ENCODE results near the gene DRD1. TPM values are rescaled to one million over a fixed set of nuclear protein-coding genes. Genes with fewer than 3 reads are reported as not detected.
"Not testable (repeated sequence)": the region's sequence is repeated elsewhere in the genome, so short reads cannot be mapped to it uniquely, and the experiment has no call there.

The DRD1 gene
- total and polyA plus RNA-seq, 4 donors = 1.6 to 4.3 (median 2.3) TPM

DNA sequence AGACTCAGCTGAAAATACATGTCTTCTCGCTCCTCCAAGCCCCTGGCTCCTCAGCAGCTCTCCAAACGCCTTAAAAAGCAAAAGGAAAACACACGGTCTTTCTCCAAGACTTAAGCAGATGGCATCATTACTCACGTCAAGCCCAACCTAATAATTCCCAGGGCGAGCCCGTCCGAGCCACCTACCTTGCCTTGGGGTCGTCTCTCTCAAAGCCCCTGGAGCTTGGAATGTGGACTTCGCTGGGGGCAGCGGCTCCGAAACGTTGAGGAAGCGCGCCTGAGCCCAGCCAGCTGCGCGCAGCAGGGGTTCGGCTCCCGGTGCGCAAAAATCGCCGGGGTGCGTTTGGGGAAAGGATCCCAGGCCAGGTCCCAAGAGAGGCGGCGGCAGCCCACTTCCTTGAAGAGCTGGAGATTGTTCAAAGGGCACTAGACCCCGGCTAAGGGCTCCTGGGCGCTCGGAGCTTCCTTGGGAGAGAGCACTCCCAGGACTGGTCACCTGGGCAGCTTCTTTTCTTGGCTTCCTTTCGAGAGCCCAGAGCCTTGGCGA, 395 bp downstream of the DRD1 start:
- Histone ChIP-seq H3K27me3 (ENCODE audit: control insufficient read depth, insufficient read depth, low read length) (peaks cover 23% of the 10 kb centered on the region), H3K27ac (ENCODE audit: low read depth, low read length) (no peak overlapping the region), H3K4me1 (ENCODE audit: control insufficient read depth, insufficient read depth, low read length) (peaks cover 24% of the 10 kb centered on the region), H3K4me3 (ENCODE audit: low read depth, low read length) (peak overlapping the region; percentile 31), H3K36me3 (ENCODE audit: control insufficient read depth, insufficient read depth, low read length) (no peaks in the 10 kb centered on the region), H3K9me3 (ENCODE audit: control insufficient read depth, insufficient read depth, low read length) (no peaks in the 10 kb centered on the region)
- 8% methylated on average over 29 of the region's 29 CpGs for WGBS (ENCODE audit: insufficient coverage)
- peak in 1 of 6 donors; percentile 38 for DNase-seq (ENCODE audit: low read depth in 4 of 6, low spot score in 6 of 6)

GRCh38 chr5:175438234-175438857, 5.6 kb downstream of the DRD1 start:
- H3K4me3 ChIP-seq (ENCODE audit: low read depth, low read length) = no peak overlapping the region
- H3K27ac ChIP-seq (ENCODE audit: low read depth, low read length) = no peak overlapping the region
- H3K27me3 ChIP-seq (ENCODE audit: control insufficient read depth, insufficient read depth, low read length) = peaks cover 4% of the 10 kb centered on the region
- WGBS (ENCODE audit: insufficient coverage) = no CpG with 5 or more reads among the region's 3 CpGs
- no peaks in the 10 kb centered on the region for H3K36me3 ChIP-seq (ENCODE audit: control insufficient read depth, insufficient read depth, low read length)
- H3K4me1 ChIP-seq (ENCODE audit: control insufficient read depth, insufficient read depth, low read length) = peaks cover 6% of the 10 kb centered on the region
- no peak for DNase-seq (ENCODE audit: low read depth in 4 of 6, low spot score in 6 of 6)
- no peaks in the 10 kb centered on the region for H3K9me3 ChIP-seq (ENCODE audit: control insufficient read depth, insufficient read depth, low read length)

DNA sequence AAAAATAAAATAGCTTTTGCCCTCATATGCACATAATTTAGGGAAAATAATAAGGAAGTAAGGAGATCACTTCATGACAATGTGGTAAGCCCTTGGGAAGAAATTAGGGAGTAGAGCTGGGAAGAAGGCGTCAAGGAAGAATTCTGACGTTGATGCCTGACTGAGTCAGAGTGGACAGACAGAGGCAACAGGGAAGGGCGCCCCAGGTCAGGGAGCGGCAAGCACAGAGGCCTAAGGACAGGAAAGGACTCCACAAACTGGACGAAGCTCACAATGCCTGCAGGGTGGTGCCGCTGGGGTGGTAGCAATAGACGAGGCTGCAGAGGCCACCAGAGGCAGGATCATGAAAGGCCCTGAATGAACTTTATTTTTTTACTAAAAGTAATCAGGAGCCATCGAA, 7.6 kb downstream of the DRD1 start:
- H3K4me1 ChIP-seq (ENCODE audit: control insufficient read depth, insufficient read depth, low read length) = no peaks in the 10 kb centered on the region
- H3K36me3 ChIP-seq (ENCODE audit: control insufficient read depth, insufficient read depth, low read length) = no peaks in the 10 kb centered on the region
- WGBS (ENCODE audit: insufficient coverage) = 64% methylated on average over 7 of the region's 8 CpGs
- H3K4me3 ChIP-seq (ENCODE audit: low read depth, low read length) = no peak overlapping the region
- H3K27ac ChIP-seq (ENCODE audit: low read depth, low read length) = no peak overlapping the region
- DNase-seq (ENCODE audit: low read depth in 4 of 6, low spot score in 6 of 6) = no peak
- no peaks in the 10 kb centered on the region for H3K9me3 ChIP-seq (ENCODE audit: control insufficient read depth, insufficient read depth, low read length)
- H3K27me3 ChIP-seq (ENCODE audit: control insufficient read depth, insufficient read depth, low read length) = no peaks in the 10 kb centered on the region

GRCh38 chr5:175434800-175435199, 9.2 kb downstream of the DRD1 start:
- no peaks in the 10 kb centered on the region for H3K4me1 ChIP-seq (ENCODE audit: control insufficient read depth, insufficient read depth, low read length)
- no peak overlapping the region for H3K27ac ChIP-seq (ENCODE audit: low read depth, low read length)
- H3K27me3 ChIP-seq (ENCODE audit: control insufficient read depth, insufficient read depth, low read length) = no peaks in the 10 kb centered on the region
- no peaks in the 10 kb centered on the region for H3K36me3 ChIP-seq (ENCODE audit: control insufficient read depth, insufficient read depth, low read length)
- no peak for DNase-seq (ENCODE audit: low read depth in 4 of 6, low spot score in 6 of 6)
- no peak overlapping the region for H3K4me3 ChIP-seq (ENCODE audit: low read depth, low read length)
- no peaks in the 10 kb centered on the region for H3K9me3 ChIP-seq (ENCODE audit: control insufficient read depth, insufficient read depth, low read length)
- WGBS (ENCODE audit: insufficient coverage) = 81% methylated on average over 4 of the region's 6 CpGs

DNA sequence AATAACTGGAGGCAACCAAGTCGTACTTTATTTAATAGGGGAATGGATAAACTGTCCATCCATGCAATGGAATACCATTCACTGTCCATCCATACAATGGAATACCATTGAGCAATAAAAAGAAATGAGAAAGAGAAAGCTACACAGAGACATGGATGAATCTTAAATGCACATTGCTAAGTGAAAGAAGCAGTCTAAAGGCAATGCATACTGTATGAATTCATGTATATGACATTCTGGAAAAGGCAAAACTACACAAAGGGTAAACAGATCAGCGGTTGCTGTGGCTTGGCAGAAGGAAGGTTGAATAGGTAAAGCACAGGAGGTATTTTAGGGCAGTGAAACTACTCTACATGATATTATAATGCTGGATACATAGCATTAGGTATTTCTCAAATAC, 16.2 kb downstream of the DRD1 start:
- H3K27ac ChIP-seq (ENCODE audit: low read depth, low read length) = no peak overlapping the region
- no CpG with 5 or more reads among the region's 2 CpGs for WGBS (ENCODE audit: insufficient coverage)
- H3K4me1 ChIP-seq (ENCODE audit: control insufficient read depth, insufficient read depth, low read length) = no peaks in the 10 kb centered on the region
- H3K36me3 ChIP-seq (ENCODE audit: control insufficient read depth, insufficient read depth, low read length) = no peaks in the 10 kb centered on the region
- no peaks in the 10 kb centered on the region for H3K27me3 ChIP-seq (ENCODE audit: control insufficient read depth, insufficient read depth, low read length)
- no peaks in the 10 kb centered on the region for H3K9me3 ChIP-seq (ENCODE audit: control insufficient read depth, insufficient read depth, low read length)
- H3K4me3 ChIP-seq (ENCODE audit: low read depth, low read length) = no peak overlapping the region
- DNase-seq (ENCODE audit: low read depth in 4 of 6, low spot score in 6 of 6) = no peak

DNA sequence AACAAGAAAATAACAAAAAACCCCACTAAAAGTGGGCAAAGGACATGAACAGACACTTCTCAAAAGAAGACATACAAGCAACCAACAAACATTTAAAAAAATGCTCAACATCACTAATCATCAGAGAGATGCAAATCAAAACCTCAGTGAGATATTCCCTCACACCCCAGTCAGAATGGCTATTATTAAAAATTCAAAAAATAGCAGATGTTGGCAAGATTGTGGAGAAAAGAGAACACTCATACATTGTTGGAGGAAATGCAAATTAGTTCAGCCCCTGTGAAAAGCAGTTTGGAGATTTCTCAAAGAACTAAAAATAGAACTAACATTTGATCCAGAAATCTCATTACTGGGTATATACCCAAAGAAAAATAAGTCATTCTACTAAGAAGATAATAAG, 19.4 kb downstream of the DRD1 start:
- H3K36me3 ChIP-seq (ENCODE audit: control insufficient read depth, insufficient read depth, low read length); H3K4me1 ChIP-seq (ENCODE audit: control insufficient read depth, insufficient read depth, low read length); H3K9me3 ChIP-seq (ENCODE audit: control insufficient read depth, insufficient read depth, low read length); H3K27me3 ChIP-seq (ENCODE audit: control insufficient read depth, insufficient read depth, low read length); DNase-seq (ENCODE audit: low read depth in 4 of 6, low spot score in 6 of 6); H3K4me3 ChIP-seq (ENCODE audit: low read depth, low read length); H3K27ac ChIP-seq (ENCODE audit: low read depth, low read length): not testable (repeated sequence)

DNA sequence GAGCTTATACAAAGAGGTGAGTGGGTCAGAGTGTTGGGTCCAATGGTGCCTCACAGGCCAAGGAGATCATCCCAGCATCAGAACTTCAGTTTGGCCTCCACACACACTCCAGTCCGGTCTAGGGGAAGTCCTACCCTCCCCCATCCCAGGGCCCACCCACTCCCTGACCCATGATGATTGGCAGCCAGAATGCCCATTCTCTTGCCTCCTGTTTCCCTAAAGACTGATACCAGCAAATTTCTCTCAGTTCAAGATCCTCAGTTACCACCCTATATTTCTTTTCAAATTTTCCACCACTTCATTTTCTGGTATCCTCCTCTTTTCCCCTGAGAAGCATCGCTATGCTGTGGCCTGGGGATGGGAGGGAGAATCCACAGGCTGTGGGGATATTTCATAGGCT, 21.9 kb downstream of the DRD1 start:
- Histone ChIP-seq H3K27me3 (ENCODE audit: control insufficient read depth, insufficient read depth, low read length) (no peaks in the 10 kb centered on the region), H3K36me3 (ENCODE audit: control insufficient read depth, insufficient read depth, low read length) (no peaks in the 10 kb centered on the region), H3K4me1 (ENCODE audit: control insufficient read depth, insufficient read depth, low read length) (no peaks in the 10 kb centered on the region), H3K27ac (ENCODE audit: low read depth, low read length) (no peak overlapping the region), H3K9me3 (ENCODE audit: control insufficient read depth, insufficient read depth, low read length) (no peaks in the 10 kb centered on the region), H3K4me3 (ENCODE audit: low read depth, low read length) (no peak overlapping the region)
- DNase-seq (ENCODE audit: low read depth in 4 of 6, low spot score in 6 of 6) = no peak
- 67% methylated on average over 1 of the region's 2 CpGs for WGBS (ENCODE audit: insufficient coverage)

- H3K4me1 ChIP-seq (ENCODE audit: control insufficient read depth, insufficient read depth, low read length) = no peaks in the 10 kb centered on the region
- H3K27ac ChIP-seq (ENCODE audit: low read depth, low read length) = no peak overlapping the region
- no peaks in the 10 kb centered on the region for H3K36me3 ChIP-seq (ENCODE audit: control insufficient read depth, insufficient read depth, low read length)
- no peak overlapping the region for H3K4me3 ChIP-seq (ENCODE audit: low read depth, low read length)
- DNase-seq (ENCODE audit: low read depth in 4 of 6, low spot score in 6 of 6) = no peak
- H3K27me3 ChIP-seq (ENCODE audit: control insufficient read depth, insufficient read depth, low read length) = no peaks in the 10 kb centered on the region
- no peaks in the 10 kb centered on the region for H3K9me3 ChIP-seq (ENCODE audit: control insufficient read depth, insufficient read depth, low read length)
Observed at GRCh38 chr5:175420383-175420782, 23.6 kb downstream of the DRD1 start.

GRCh38 chr5:175418251-175418650, 25.7 kb downstream of the DRD1 start:
- H3K4me3 ChIP-seq (ENCODE audit: low read depth, low read length) = no peak overlapping the region
- no peaks in the 10 kb centered on the region for H3K36me3 ChIP-seq (ENCODE audit: control insufficient read depth, insufficient read depth, low read length)
- no peak for DNase-seq (ENCODE audit: low read depth in 4 of 6, low spot score in 6 of 6)
- H3K27me3 ChIP-seq (ENCODE audit: control insufficient read depth, insufficient read depth, low read length) = no peaks in the 10 kb centered on the region
- H3K9me3 ChIP-seq (ENCODE audit: control insufficient read depth, insufficient read depth, low read length) = no peaks in the 10 kb centered on the region
- no CpG with 5 or more reads among the region's 1 CpG for WGBS (ENCODE audit: insufficient coverage)
- no peaks in the 10 kb centered on the region for H3K4me1 ChIP-seq (ENCODE audit: control insufficient read depth, insufficient read depth, low read length)
- no peak overlapping the region for H3K27ac ChIP-seq (ENCODE audit: low read depth, low read length)

DNA sequence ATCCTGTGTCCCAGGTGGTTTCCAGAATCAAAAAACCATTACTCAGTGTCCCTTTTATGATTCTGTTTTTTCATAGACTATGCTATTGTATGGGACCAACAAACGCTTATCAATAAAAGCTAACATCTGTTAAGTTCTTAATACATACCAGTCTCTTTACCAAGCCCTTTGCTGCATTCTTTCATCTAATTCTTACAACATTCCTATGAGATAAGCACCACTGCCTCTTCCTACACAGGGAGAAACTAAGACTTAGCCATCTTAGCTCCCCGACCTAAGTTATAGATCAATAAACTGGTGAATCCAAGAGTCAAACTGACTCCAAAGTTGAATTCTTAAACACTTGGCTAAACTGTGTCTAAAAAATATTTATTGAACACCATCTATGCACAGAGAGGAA, 26.6 kb downstream of the DRD1 start:
- Histone ChIP-seq H3K36me3 (ENCODE audit: control insufficient read depth, insufficient read depth, low read length) (no peaks in the 10 kb centered on the region), H3K4me1 (ENCODE audit: control insufficient read depth, insufficient read depth, low read length) (no peaks in the 10 kb centered on the region), H3K27me3 (ENCODE audit: control insufficient read depth, insufficient read depth, low read length) (no peaks in the 10 kb centered on the region), H3K4me3 (ENCODE audit: low read depth, low read length) (no peak overlapping the region), H3K9me3 (ENCODE audit: control insufficient read depth, insufficient read depth, low read length) (no peaks in the 10 kb centered on the region), H3K27ac (ENCODE audit: low read depth, low read length) (no peak overlapping the region)
- WGBS (ENCODE audit: insufficient coverage) = 60% methylated on average over 1 of the region's 2 CpGs
- no peak for DNase-seq (ENCODE audit: low read depth in 4 of 6, low spot score in 6 of 6)
